Activated naive CD8-positive, alpha-beta T cell treated with anti-CD3 and anti-CD28 coated beads, Interleukin-2, amount 10 ng/mL, durations not matched to agents 7 days and 5 days (primary cell): ENCODE results near the gene VWA5B2. TPM values are rescaled to one million over a fixed set of nuclear protein-coding genes. Genes with fewer than 3 reads are reported as not detected.
"Not testable (repeated sequence)": the region's sequence is repeated elsewhere in the genome, so short reads cannot be mapped to it uniquely, and the experiment has no call there.

ENCODE experiments used
- ATAC-seq: fragments of 150-1000 bp; cut with Tn5 transposase; one replicate; pipeline ENCODE4 v1.10.0; 2021; ENCODE audit warnings: low read depth, moderate library complexity
- POLR2A ChIA-PET: fragments of 350-600 bp; sonication (Branson Sonifier 250); formaldehyde crosslinking; loops from one replicate; lab custom pipeline; 2021; ENCODE audit warnings: antibody characterized with exemption; lab: Charles Lee
- DNase-seq: peaks from one replicate; pipeline ENCODE4 v3.0.0; 2021
- H3K27ac Mint-ChIP-seq: one replicate; pipeline ENCODE4 v1.8.0; 2022; ENCODE audit warnings: mild to moderate bottlenecking, mixed read lengths
- H3K27me3 Mint-ChIP-seq: one replicate; pipeline ENCODE4 v1.8.0; 2022; ENCODE audit warnings: mild to moderate bottlenecking, moderate library complexity, mixed read lengths
- H3K36me3 Mint-ChIP-seq: one replicate; pipeline ENCODE4 v1.8.0; 2021; ENCODE audit warnings: mild to moderate bottlenecking, mixed read lengths
- H3K4me1 Mint-ChIP-seq: one replicate; pipeline ENCODE4 v1.8.0; 2021; ENCODE audit warnings: mixed read lengths
- H3K4me3 Mint-ChIP-seq: one replicate; pipeline ENCODE4 v1.8.0; 2022; ENCODE audit warnings: mild to moderate bottlenecking, moderate library complexity, mixed read lengths
- H3K9me3 Mint-ChIP-seq: one replicate; pipeline ENCODE4 v1.8.0; 2021; ENCODE audit warnings: mixed read lengths
- total RNA-seq, 2 experiments: library from RNA; stranded (reverse); gene quantifications; one replicate each; pipeline ENCODE4 v1.2.3, GENCODE V29; 2021

Gene VWA5B2
- total RNA-seq, 2 experiments from 2014 or later: 0.25 TPM; not detected in 1

DNA sequence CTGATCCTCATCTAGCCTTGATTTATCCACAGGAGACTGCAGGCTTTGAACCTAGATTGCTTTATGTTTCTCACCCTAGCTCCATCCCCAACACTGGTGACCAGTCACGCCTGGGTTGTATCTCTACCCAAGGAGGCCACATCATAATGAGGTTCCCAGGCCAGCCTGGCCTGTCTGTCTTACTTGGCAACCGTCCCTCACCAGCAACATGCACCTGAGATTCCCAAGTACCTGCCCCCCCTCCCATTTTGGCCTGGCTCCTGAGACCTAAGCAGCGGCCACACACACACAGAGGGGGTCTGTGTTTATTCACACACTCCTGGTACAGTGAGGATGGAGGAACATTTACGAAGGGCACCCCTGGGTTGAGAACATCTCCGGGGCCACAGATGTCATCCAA, 29.5 kb downstream of the VWA5B2 start:
- no peak overlapping the region for H3K27ac Mint-ChIP-seq
- no peak for ATAC-seq
- H3K4me3 Mint-ChIP-seq: peak overlapping the region; percentile 37

GRCh38 chr3:184259396-184259877, 30.1 kb downstream of the VWA5B2 start:
- POLR2A ChIA-PET: no interaction called here
- Mint-ChIP-seq H3K4me3 (peak overlapping the region; percentile 37), H3K27ac (peak overlapping the region; percentile 48), H3K27me3 (peaks cover 35% of the 10 kb centered on the region), H3K4me1 (peaks cover 23% of the 10 kb centered on the region), H3K9me3 (no peaks in the 10 kb centered on the region), H3K36me3 (peaks cover 8% of the 10 kb centered on the region)
- no peak for DNase-seq
- ATAC-seq: no peak

More for the DNA sequence above, 29.5 kb downstream of the VWA5B2 start:
- peaks cover 33% of the 10 kb centered on the region for H3K27me3 Mint-ChIP-seq
- no peak for DNase-seq
- POLR2A ChIA-PET: no interaction called here
- H3K4me1 Mint-ChIP-seq: peaks cover 23% of the 10 kb centered on the region
- no peaks in the 10 kb centered on the region for H3K9me3 Mint-ChIP-seq
- H3K36me3 Mint-ChIP-seq: peaks cover 8% of the 10 kb centered on the region

- Mint-ChIP-seq H3K36me3 (peaks cover 8% of the 10 kb centered on the region), H3K4me3 (peak overlapping the region; percentile 66), H3K27me3 (peaks cover 40% of the 10 kb centered on the region), H3K27ac (no peak overlapping the region), H3K9me3 (no peaks in the 10 kb centered on the region), H3K4me1 (peaks cover 23% of the 10 kb centered on the region)
- DNase-seq (peak; percentile 74), ATAC-seq (peak; percentile 48)
- POLR2A ChIA-PET: no interaction called here
Observed at GRCh38 chr3:184259878-184260723, 30.7 kb downstream of the VWA5B2 start.

GRCh38 chr3:184260724-184261269, 31.4 kb downstream of the VWA5B2 start:
- ATAC-seq (peak; percentile 3), DNase-seq (no peak)
- Mint-ChIP-seq H3K36me3 (peaks cover 8% of the 10 kb centered on the region), H3K4me1 (peaks cover 20% of the 10 kb centered on the region), H3K27me3 (peaks cover 40% of the 10 kb centered on the region), H3K9me3 (no peaks in the 10 kb centered on the region), H3K27ac (no peak overlapping the region), H3K4me3 (peak overlapping the region; percentile 74)
- POLR2A ChIA-PET: no interaction called here

- ATAC-seq: peak; percentile 57
- peaks cover 40% of the 10 kb centered on the region for H3K27me3 Mint-ChIP-seq
- POLR2A ChIA-PET: no interaction called here
- peaks cover 20% of the 10 kb centered on the region for H3K4me1 Mint-ChIP-seq
- peak within 1 kb of the TSS; percentile 74 for H3K4me3 Mint-ChIP-seq
- peaks cover 8% of the 10 kb centered on the region for H3K36me3 Mint-ChIP-seq
- H3K9me3 Mint-ChIP-seq: no peaks in the 10 kb centered on the region
- H3K27ac Mint-ChIP-seq: no peak within 1 kb of the TSS
- peak; percentile 62 for DNase-seq
Observed at GRCh38 chr3:184261270-184261853, 32.0 kb downstream of the VWA5B2 start, which contains the start of gene CAMK2N2. Gene CAMK2N2, minus strand, starts transcription at chr3:184261553. Its CDS starts 268 bp downstream, at chr3:184261285.

- DNase-seq: peak; percentile 45
- Mint-ChIP-seq H3K9me3 (no peaks in the 10 kb centered on the region), H3K36me3 (peaks cover 8% of the 10 kb centered on the region), H3K27ac (no peak overlapping the region), H3K27me3 (peaks cover 41% of the 10 kb centered on the region), H3K4me3 (peak overlapping the region; percentile 74), H3K4me1 (peaks cover 20% of the 10 kb centered on the region)
- POLR2A ChIA-PET: no interaction called here
- peak; percentile 13 for ATAC-seq
Observed at GRCh38 chr3:184261854-184262763, 32.7 kb downstream of the VWA5B2 start.

GRCh38 chr3:184262764-184263179, 33.4 kb downstream of the VWA5B2 start:
- Mint-ChIP-seq H3K4me1 (peaks cover 20% of the 10 kb centered on the region), H3K27ac (no peak overlapping the region), H3K9me3 (no peaks in the 10 kb centered on the region), H3K4me3 (peak overlapping the region; percentile 67), H3K36me3 (peaks cover 8% of the 10 kb centered on the region), H3K27me3 (peaks cover 48% of the 10 kb centered on the region)
- ATAC-seq: no peak
- POLR2A ChIA-PET: no interaction called here
- DNase-seq: no peak

- H3K9me3 Mint-ChIP-seq, H3K36me3 Mint-ChIP-seq, DNase-seq, H3K4me1 Mint-ChIP-seq, ATAC-seq, POLR2A ChIA-PET, H3K27ac Mint-ChIP-seq, H3K4me3 Mint-ChIP-seq: not testable (repeated sequence)
- peaks cover 47% of the 10 kb centered on the region for H3K27me3 Mint-ChIP-seq
Observed at GRCh38 chr3:184267249-184267648, 37.9 kb downstream of the VWA5B2 start.

GRCh38 chr3:184272269-184272668, 42.9 kb downstream of the VWA5B2 start:
- POLR2A ChIA-PET: no interaction called here
- ATAC-seq: no peak
- no peak for DNase-seq
- H3K27ac Mint-ChIP-seq: no peak overlapping the region
- no peak overlapping the region for H3K4me3 Mint-ChIP-seq
- H3K4me1 Mint-ChIP-seq: peaks cover 2% of the 10 kb centered on the region
- H3K9me3 Mint-ChIP-seq: no peaks in the 10 kb centered on the region
- H3K27me3 Mint-ChIP-seq: peaks cover 52% of the 10 kb centered on the region
- H3K36me3 Mint-ChIP-seq: no peaks in the 10 kb centered on the region

- ATAC-seq (no peak), DNase-seq (no peak)
- no peak overlapping the region for H3K4me3 Mint-ChIP-seq
- H3K9me3 Mint-ChIP-seq: no peaks in the 10 kb centered on the region
- H3K4me1 Mint-ChIP-seq: peaks cover 2% of the 10 kb centered on the region
- POLR2A ChIA-PET: no interaction called here
- H3K27me3 Mint-ChIP-seq: peaks cover 47% of the 10 kb centered on the region
- no peaks in the 10 kb centered on the region for H3K36me3 Mint-ChIP-seq
- no peak overlapping the region for H3K27ac Mint-ChIP-seq
Observed at GRCh38 chr3:184275381-184275701, 46.0 kb downstream of the VWA5B2 start.

GRCh38 chr3:184275961-184276910, 46.9 kb downstream of the VWA5B2 start, which contains the start of gene ECE2:
Gene ECE2, plus strand, starts transcription at chr3:184276022. Its CDS starts 132 bp downstream, at chr3:184276154.
- H3K4me1 Mint-ChIP-seq: peaks cover 2% of the 10 kb centered on the region
- peaks cover 48% of the 10 kb centered on the region for H3K27me3 Mint-ChIP-seq
- no peak within 1 kb of the TSS for H3K4me3 Mint-ChIP-seq
- H3K36me3 Mint-ChIP-seq: no peaks in the 10 kb centered on the region
- POLR2A ChIA-PET: no interaction called here
- ATAC-seq: no peak
- no peak within 1 kb of the TSS for H3K27ac Mint-ChIP-seq
- DNase-seq: no peak
- no peaks in the 10 kb centered on the region for H3K9me3 Mint-ChIP-seq

- DNase-seq: no peak
- ATAC-seq: no peak
- Mint-ChIP-seq H3K4me1 (peaks cover 2% of the 10 kb centered on the region), H3K27ac (no peak overlapping the region), H3K27me3 (peaks cover 38% of the 10 kb centered on the region), H3K9me3 (no peaks in the 10 kb centered on the region), H3K4me3 (no peak overlapping the region), H3K36me3 (no peaks in the 10 kb centered on the region)
- POLR2A ChIA-PET: no interaction called here
Observed at GRCh38 chr3:184277366-184277765, 48.0 kb downstream of the VWA5B2 start.
